GM15510 (cell line): ENCODE data around the gene STIMATE.

Source experiments
- POLR2A ChIP-seq: IDR thresholded peaks from 3 replicates; pipeline ENCODE4 v1.6.1; 2011; ENCODE audit warnings: borderline replicate concordance; ENCODE audit not compliant: insufficient read length; ENCODE audit errors: extremely low read depth

The STIMATE gene

DNA sequence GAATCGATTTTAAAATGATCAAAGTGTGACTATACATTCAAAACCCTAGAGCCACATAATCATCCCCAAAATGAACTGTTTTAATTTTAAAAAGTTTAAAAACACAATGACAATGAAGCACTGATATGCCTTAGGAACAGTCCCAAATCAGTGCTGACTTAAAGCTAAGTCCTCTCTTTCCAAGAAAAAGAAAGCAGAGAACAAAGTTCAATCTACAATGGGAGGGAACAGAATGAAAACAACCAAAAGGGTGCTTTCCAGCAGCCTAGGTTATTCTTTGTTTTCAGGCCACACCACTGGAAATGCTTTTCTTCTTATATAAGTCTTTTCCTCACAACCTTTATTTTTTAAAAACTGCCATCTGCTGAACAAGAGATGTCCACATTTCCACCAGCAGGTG lies 7.2 kb upstream of the STIMATE start:
- TF ChIP-seq POLR2A, result no peak

DNA sequence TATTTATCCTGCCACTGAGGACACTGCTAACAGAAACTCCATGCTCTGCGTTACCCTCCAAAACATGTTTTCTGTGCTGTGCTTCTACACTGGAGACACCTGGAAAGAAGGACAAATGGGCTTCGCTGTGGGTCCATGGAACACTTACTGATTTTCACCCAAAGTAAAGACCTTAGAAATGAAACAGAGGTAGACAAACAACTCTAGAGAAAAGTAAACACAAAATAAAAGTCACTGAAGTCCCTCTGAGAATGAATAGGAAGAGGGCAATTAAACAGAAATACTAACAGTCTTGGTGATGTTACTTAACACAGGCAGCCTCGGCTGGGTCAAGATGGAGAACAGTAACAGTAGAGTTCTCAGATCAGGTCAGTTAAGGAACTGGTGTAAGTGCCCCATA lies 6.7 kb upstream of the STIMATE start:
- no peak for TF ChIP-seq POLR2A

DNA sequence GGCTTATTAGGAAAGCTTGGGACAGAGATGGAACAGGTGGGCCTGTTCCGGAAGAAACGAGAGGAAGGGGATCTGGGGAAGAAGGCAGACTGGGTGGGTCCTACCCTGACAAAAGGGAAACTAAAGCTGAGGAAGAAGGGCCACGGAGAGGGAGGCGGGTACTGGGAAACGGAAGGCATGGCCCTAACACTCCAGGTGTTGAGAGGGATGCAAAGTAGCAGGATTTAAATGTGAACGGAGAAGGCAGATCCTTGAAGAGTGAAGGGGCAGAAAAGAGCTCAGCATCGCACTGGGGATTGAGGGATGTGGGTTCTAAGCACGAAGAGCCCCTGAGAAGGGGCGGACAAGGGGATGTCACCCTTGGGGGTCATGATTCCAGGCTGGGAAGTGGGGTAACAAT lies 735 bp downstream of the STIMATE start:
- no peak for TF ChIP-seq POLR2A

DNA sequence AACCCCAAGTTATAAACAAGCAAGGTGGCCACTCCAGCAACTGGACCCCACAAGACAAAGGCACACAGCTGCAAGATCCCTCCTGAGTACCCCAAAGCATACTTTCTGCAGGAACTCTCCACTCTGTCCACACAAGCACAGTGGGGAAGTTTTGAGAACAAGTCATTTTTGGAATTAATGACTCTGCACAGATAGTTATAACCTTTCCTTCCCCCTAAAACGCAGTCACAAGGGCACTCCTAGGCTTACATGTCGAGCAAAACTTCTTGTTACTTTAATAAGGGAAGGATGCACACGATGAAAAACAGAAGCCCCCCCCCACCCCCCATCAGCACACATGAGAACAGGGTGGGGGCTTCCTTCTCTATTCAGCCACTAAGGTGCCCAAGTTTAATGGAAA lies 1.2 kb downstream of the STIMATE start:
- no peak for TF ChIP-seq POLR2A

DNA sequence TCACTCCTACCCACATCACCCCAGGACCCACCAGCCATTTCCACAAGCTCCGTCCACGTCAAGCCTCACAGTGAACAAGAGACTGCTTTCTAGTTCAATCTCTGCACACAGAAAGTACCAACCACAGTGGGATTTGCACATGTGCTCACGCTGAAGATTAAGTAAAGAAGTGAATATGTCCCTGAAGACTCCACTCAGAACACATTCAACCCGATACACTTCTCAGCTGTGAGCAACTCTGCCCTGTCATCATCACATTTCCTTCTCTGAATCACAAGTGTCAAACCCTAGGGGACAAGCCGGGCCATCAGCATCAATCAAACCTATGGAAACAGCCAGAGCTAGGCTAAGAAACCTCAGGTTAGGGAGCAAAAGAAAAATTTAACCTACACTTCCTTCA lies 1.9 kb downstream of the STIMATE start:
- no peak for TF ChIP-seq POLR2A

DNA sequence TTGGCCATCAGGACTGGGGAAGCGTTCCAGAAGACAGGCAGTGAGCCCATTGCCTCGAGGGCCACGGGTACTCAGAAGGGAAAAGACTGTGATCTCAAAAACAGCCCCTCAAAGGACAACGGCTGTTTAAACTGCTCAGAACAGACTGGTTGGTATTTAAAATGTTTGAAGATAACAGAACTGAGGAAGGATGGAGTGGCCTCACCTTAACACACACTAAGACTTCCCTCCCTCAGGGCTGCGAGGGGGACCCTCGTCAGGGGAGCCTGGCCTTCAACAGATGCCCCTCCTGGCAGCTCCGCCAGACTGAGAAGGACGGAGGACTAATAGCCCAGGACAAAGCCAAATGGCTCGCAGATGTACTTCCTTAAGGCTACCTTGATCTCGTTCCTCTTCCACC lies 2.6 kb downstream of the STIMATE start:
- TF ChIP-seq POLR2A, result no peak

DNA sequence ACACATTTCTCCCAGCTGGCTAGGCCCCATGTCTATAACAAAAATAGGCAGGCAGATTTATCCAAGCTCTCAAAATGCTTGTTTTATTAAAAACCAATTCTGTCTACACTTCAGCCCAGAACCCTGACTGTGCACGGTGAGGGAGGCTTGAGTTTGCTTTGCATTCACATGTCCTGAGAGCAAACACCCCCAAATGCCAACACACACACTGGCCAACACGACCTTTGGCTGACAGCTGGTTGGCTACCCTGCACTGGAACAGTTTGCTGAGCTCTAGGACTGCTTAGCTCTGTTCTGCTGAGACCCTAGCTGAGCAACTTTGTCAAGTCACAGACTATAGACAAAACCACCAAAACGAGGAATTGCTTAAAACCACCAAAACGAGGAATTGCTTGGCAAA lies 3.6 kb downstream of the STIMATE start:
- TF ChIP-seq POLR2A, result no peak

DNA sequence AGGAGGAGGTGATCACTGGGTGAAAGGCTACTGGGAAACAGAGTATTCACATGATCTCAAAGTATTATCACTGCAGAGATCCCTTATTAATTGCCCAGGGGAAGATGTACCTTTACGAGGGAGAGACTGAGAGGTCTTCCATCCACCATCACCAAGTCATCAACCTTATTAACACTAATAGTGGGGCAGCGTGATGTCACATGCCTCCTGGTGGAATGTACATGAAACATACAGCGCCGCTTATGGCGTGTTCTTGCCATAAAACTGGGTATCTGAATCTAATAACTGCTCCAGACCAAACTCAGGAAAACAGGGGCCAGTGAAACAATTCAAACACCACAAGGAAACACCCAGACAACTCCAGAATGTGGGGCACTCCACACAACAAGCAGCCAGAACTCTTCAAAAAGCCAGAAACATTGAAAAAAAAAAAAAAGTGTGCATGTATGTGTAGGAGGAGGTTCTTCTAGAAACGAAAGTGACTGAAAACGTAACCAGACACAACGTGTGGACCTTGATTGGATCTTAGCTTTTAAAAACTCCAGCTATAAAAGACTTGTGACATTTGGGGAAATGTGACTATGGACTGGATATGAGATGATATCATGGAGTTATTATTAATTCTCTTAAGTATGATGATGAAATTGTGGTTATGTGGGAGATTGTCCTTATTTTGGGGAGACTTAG lies 4.6 kb downstream of the STIMATE start:
- no peak for TF ChIP-seq POLR2A

DNA sequence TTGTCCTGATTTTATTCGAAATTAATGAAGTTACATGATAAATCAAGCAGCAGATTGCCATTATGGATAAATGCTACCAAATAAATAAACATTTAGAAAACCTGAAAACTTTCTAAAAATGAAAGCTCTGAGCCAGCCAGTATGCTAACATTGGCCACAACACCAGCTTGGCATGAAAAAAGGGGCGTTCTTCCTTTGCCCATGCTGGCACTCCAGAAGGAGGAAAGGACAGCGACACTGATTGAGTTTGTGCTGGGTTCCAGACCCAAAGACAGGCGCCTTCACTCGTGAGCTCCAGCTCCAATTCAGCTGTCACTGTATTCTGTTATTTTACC lies 5.1 kb downstream of the STIMATE start:
- TF ChIP-seq POLR2A, result no peak

DNA sequence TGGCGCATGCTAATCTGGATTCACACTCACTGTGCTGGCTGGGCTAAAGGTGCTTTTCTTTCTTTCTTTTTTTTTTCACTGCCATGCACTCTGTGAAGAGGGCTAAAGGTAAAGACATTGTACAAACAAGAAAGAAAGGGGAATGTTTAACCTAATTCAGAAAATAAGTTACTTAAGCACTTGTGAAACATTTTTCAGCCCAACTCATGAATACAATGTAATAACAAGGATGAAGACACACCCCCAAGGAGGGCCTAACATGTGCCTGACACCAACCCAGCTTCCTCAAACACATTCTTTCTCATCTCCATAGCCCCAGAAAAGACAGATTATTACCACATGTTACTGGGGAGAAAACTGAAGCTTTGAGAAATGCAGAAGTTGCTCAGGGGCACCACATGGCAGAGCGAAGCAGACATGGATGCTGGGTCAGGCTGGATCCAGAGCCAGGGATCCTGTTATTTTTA lies 5.7 kb downstream of the STIMATE start:
- TF ChIP-seq POLR2A, result no peak

DNA sequence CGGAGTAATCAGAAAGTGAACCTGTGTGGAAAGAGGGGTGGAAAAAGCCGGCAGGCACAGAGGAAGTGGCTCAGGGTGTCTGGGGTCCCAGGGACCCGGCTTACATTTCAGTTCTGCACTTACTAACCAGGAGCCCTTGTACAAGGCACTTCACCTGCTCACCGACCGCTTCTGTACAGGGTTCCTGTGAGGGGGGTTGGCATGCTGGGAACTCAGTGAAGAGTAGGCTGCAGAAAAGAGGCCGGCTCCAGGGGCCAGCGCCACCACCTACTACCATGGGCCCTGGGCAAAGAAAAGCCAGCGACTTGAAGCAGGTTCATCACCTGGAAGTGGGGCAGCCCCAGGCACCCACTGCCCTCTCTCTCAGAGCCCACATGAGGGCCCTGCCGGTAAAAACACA lies 6.2 kb downstream of the STIMATE start:
- TF ChIP-seq POLR2A, result no peak

DNA sequence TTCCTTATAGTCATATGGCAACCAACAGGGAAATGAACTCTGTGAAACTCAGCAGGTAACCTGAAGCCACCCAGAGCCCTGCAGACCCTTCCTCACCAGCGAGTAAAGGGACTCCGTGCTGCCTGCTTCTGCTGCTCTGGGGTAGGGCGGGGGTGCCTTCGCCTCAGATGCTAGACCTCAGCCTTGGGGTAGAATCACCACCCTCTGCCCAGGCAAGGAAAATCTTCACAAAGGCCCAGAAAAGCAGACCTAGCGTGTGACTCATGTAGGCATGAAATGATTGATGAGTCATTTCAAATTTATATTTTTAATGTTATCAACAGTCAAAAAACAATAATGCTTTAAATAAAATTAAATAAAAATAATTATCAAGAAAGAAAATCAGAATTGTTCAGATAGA lies 6.6 kb downstream of the STIMATE start:
- no peak for TF ChIP-seq POLR2A

DNA sequence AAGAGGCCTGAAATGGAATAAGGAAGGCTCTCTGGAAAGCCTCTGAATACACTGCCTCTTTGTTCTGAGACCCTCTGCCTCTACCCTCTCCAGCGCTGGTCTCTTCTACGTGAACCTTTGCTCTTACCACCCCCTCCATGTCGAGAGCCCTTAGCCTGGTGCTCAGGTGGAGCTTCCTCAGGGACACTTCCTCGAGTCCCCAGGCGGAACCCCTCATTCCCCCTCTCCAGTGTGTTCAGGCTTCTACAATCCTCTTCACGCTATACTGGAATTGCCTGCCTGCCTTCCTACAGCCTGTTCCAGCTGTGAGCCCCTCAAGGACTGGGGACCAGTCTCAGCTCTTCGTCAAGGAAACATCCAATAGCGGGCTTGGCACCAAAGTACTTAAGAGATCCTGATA lies 7.4 kb downstream of the STIMATE start:
- no peak for TF ChIP-seq POLR2A

DNA sequence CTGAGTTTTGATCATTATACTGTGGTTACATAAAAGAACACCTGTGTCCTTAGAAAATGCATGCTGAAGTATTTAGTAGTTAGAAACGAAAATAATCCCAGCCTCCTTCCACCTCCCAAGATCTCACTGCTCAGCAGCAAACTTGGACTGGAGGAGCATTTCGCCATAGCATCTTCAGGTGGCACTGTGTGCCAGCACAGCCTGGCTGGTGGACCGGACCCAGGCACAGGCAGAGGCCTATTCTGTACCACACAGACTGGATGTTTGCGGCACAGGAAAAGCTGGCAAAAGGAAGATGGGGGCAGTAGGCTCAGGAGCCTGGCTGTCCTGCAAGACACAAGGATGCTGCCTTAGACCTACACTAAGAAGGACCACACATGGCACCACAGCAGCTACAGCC lies 10.2 kb downstream of the STIMATE start:
- no peak for TF ChIP-seq POLR2A

DNA sequence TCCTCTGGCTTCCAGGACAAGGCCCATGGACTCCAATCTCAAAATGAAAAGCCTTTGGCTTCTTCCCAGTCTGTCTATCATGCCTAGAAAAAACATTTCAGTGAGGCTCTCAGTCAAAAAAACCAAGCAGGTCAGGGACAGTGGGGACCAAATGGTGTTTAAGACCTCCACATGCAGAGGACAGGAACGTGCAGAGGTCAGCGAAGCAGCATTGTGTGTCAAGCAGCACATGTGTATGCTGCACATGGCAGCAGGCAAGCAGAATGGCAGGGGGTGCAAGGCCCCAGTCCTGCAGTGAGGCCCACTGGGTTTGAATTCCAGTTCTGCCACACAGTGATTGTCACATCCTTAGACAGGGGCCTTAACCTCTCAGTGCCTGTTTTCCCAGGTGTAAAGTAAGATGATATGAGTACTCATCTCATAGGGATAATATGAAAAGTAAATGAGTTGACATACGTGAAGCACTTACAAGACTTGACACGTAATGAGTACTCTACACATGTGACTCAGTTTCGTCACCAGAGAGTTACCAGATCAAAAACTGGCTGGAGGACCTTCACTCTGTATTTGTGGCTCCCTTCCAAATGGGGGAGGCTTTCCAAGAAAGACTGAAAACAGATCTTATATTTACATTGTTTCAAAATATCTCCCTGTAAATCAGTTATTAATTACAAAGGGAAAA lies 11.2 kb downstream of the STIMATE start:
- TF ChIP-seq POLR2A, result no peak

DNA sequence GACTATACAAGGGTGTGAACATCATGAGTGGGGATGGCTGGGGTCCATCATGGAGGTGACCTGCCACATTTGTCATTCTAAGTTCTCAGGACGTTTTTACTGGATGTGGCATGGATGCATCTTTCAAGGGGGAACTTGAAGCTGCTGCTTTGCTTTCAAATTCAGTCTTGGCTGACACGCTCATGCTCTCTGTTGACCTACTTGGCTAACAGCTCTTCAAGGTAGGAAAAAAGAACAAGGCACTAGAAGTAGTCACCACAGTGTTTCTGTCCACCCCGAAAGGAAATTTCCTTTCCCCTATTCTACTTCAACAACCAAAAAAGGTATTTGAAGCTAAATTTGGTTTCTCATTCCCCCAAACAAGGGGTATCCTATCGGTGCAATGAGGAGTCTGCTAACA lies 15.0 kb downstream of the STIMATE start:
- no peak for TF ChIP-seq POLR2A
